Embryonic facial prominence (tissue), 1 donor: ENCODE measurements around the gene ZNF764.
"Not testable (repeated sequence)": the region's sequence is repeated elsewhere in the genome, so short reads cannot be mapped to it uniquely, and the experiment has no call there.

ENCODE experiments used
- DNase-seq: peaks from one replicate; pipeline ENCODE4 v3.0.0-alpha.2; 2016; ENCODE audit errors: extremely low spot score

The ZNF764 gene

DNA sequence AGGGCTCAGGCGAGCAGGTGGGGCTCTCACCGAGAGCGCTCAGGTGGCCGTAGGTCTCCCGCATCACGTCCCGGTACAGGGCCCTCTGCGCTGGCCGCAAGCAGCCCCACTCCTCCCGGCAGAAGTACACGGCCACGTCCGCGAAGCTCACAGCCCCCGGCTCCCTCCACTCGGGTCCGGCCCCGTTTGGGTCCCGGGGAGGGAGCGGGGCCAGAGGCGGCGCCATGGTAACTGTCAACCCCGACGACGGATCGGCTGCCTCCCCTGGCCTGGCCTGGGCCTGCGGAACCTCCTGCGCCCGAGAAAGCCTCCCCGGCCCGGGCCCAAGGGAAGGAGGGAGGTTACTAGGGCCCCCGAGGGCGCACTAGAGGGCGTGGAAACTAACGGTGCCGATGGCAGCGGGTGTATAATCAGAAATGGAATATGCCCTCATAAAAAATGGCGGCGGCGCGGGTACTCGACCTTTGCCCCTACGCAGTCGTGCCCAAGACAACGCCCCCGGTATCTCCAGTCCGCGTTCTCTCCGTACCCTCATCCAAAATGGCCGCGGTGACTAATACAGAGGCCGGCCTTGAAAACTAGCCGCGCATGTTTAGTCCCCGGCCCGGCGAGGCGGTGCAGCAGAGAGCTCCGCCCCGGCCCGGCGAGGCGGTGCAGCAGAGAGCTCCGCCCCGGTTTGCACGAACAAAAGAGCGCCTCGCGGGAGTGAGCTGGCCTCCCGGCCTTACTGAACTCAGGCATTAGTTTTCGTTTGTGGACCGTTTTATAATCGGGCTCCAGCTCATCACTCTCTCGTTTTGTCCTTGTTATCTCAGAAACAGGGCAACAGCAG is at the start of gene ZNF764:
ZNF764 (minus strand) TSS at position 418 of the 832 bp plus-strand sequence; CDS start at position 226, 192 bp downstream.
- peak; percentile 92 for DNase-seq

- no peak for DNase-seq
These were observed 47.8 kb upstream of the ZNF764 start for GRCh38 chr16:30606004-30606403.

DNA sequence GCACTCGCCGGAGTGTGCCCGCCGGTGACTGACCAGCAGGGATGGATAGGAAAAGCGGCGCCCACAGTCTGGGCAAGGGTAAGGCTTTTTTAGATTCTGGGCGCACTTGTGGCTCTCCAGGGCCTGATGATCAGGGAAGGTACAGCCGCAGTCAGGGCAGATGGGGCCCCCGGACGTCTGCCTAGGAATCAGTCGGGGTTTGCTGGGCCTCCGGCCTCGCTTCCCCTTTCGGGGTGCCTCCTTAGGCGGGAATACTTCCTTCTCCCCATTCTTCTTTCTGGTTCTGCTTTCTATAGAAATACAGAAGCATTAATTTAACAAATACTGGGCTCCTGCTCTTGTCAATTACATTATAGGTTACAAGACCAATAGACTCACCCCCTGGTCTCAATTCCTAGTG is 47.0 kb upstream of the ZNF764 start:
- DNase-seq, result no peak

DNA sequence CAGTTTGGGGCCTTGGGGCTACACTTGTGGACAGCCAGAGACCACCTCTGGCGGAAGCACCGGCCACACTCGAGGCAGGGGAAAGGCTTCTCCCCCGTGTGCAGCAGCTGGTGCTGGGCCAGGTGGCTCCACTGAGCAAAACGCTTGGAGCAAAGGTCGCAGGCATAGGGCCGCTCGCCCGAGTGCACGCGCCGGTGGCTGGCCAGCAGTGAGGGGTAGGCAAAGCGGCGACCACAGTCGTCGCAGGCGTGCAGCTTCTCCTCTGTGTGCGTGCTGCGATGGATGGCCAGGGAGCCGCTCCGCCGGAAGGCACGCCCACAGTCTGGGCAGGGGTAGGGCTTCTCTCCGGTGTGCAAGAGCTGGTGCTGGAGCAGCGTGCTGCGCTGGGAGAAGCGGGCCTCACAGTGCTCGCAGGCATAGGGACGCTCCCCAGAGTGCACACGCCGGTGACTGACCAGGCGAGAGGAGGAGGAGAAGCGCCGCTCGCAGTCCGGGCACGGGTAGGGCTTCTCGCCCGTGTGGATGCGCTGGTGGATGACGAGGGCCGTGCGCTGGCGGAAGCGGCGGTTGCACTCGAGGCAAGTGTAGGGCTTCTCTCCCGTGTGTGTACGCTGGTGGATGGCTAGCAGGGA is 46.3 kb upstream of the ZNF764 start:
- no peak for DNase-seq

- no peak for DNase-seq
These were observed 45.8 kb upstream of the ZNF764 start for GRCh38 chr16:30603945-30604315.

DNA sequence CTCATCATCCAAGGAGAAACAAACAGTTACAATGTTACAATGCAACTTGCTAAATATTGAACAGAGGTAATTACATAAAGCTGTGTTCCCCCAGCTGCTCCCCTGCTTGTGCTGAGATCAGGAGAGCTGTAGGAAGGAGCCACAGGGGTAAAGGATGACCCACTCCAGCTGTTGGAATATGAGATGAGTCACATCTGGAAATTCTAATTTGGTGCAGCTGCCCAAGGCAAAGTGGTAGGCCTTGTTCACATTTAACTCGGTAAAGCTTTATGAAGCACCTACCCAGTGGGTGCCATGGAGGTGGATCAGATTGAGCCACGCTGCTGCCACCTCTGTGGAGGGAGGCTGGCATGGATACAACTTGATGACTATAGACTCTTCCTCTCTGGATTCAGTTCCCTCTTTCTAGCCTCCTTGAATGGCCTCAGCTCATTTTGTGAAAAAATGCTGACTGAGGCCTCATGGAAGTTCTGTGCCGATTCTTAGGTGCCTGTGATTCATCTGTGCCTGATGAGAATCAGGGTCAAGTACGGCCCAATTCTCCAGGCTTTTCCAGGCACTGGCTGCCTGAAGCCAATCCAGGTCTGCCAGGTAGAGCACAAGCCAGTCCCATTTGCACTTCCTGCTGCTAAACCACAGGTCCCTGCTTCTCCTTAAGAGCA is 44.6 kb upstream of the ZNF764 start:
- no peak for DNase-seq

- DNase-seq, result no peak
These were observed 43.8 kb upstream of the ZNF764 start for GRCh38 chr16:30601966-30602365.

DNA sequence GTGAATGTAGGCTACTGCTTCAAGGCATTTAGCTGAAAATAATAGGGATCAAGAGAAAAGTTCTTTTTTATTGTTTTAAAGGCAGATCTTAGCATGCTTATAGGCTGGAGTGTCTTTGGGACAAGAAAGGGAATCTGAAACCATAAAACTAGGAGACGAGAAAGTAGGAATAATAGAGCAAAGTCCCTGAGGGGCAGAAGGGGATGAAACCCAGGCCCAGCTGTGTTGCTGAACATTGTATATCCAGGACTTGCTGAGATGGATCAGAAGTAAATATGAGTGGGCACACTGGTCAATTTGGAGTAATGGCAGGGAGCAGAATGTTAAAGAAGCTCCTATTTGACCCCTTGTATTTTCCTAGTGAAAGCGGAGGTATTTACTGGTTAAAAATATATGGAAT is 42.8 kb upstream of the ZNF764 start:
- no peak for DNase-seq

DNA sequence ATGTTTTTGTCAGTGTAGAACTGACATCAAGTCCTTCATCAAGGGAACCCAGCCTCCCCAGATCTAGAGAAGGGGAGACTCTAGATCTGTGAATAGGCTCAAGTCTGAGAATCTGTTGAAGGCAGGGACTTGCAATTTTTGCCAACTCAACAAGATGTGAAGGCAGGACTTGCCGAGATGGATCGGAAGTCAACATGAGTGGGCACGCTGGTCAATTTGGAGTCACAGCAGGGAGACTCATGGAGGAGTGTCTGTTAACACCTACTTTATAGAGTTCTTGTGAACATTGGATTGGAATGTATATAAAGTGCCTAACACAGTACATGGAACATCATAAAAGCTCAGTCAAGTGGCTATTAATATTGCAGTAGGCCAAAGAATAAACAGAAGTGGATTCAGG is 42.0 kb upstream of the ZNF764 start:
- no peak for DNase-seq

GRCh38 chr16:30592871-30593270 is 34.7 kb upstream of the ZNF764 start:
- no peak for DNase-seq

DNA sequence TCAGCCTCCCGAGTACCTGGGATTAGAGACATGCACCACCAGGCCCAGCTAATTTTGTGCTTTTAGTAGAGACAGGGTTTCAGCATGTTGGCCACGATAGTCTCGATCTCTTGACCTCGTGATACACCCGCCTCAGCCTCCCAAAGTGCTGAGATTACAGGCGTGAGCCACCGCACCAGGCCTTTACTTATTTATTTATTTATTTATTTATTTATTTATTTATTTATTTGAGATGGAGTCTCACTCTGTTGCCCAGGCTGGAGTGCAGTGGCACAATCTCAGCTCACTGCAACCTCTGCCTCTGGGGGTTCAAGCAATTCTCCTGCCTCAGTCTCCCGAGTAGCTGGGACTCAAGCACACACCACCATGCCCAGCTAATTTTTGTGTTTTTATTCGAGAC is 32.7 kb upstream of the ZNF764 start:
- not testable (repeated sequence) for DNase-seq

DNA sequence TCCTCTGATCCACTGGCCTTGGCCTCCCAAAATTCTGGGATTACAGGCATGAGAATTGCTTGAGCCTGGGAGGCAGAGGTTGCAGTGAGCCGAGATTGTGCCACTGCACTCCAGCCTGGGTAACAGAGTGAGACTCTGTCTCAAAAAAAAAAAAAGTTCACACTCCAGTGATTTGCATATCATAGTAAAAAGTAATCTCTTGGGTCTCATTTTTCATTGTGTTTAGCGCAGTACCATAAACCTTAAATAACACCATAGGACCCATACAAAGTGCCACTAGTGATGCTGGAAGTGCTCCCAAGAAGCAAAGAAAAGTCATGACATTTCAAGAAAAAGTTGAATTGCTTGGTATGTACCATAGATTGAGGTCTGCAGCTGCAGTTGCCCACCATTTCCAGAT is 31.4 kb upstream of the ZNF764 start:
- not testable (repeated sequence) for DNase-seq

DNA sequence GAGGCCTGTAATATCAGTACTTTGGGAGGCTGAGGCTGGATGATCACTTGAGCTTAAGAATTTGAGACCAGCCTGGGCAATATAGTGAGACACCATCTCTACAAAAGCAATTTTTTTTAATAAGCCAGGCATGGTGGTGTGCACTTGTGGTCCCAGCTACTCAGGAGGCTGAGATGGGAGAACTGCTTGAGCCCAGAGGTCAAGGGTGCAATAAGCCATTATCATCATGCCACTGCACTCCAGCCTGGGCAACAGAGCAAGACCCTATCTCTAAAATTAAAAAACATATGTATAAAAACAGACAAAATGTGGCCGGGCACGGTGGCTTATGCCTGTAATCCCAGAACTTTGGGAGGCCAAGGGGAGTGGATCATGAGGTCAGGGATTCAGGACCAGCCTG is 30.5 kb upstream of the ZNF764 start:
- no peak for DNase-seq

DNA sequence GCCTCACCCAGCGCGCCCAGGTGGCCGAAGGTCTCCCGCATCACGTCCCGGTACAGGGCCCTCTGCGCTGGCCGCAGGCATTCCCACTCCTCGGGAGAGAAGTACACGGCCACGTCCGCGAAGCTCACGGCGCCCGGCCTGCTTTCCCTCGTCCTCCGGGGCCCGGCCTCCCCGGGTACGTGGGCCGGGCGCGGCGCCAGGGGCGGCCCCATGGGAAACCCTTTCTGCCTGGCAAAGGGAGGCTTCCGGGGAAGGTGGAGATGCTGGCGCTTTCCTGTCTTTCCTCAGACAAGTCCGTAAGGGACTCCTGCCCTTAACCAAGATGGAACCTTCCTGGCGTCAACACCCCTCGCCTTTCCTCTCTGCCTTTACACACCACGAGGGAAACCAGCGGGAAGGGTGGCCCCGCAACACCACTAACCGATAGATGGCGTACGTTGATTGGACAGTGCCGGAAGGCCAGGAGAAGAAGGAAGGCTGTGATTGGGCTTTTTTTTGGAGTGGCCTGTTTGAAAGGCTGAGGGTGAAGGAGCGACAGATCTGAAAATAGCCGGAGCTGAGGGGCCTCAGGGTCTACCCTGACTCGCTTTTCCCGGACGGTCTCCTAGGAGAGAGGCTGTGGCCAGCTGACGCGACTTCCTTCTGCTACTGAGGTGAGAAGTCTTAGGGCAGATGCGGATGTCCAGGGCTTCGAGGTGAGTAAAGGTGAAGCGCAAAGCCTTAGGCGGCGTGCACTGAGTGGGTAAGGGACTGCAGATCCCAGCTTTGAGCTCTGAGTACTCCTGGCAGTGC is 27.4 kb upstream of the ZNF764 start, which contains the start of gene ZNF785:
ZNF785 (minus strand) TSS at position 298 of the 792 bp plus-strand sequence; CDS start at position 212, 86 bp downstream.
- DNase-seq, result peak; percentile 97

- DNase-seq, result no peak
These were observed 26.8 kb upstream of the ZNF764 start for GRCh38 chr16:30585022-30585399.

DNA sequence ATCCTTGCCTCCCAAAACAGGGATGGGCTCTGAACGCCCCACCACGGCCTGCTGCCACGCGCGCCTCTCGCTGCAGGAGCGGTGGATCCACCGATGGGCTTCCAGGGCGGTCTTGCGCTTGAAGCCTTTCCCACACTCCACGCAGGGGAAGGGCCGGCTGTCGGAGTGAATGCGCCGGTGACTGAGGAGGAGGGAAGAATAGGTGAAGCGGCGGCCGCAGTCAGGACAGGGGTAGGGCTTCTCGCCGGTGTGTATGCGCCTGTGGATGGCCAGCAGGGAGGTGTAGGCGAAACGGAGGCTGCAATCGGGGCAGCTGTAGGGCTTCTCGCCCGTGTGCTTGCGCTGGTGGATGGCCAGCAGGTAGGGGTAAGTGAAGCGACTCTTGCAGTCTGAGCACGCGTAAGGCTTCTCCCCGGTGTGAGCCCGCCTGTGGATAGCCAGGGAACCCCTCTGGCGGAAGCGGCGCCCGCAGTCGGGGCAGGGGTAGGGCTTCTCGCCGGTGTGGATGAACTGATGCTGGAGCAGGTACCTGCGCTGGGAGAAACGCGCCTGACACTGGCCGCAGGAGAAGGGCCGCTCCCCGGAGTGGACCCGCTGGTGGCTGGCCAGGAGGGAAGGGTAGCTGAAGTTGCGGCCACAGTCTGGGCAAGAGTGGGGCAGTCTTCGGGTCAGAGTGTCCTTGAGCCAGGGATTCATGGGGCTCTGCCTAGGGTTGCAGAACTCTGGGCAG is 24.6 kb upstream of the ZNF764 start:
- no peak for DNase-seq

DNA sequence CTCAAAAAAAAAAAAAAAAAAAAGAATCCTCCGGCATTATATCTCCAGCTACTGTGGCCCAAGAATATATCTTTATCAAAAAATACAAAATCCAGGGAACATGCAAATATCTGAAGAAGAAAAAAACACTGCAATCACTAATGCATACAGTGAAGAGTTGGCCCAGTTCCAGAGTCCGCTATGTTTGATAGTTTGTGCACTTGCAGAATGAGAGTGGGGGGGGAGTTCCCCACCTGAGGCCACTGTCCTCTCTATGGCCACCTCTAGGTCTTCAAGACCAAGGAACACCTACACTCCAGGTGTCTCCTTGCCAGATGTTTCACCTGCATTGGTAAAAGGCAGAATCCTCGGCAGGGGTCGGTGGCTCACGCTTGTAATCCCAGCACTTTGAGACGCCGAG is 23.3 kb upstream of the ZNF764 start:
- no peak for DNase-seq

- no peak for DNase-seq
These were observed 16.5 kb upstream of the ZNF764 start for GRCh38 chr16:30574678-30575077.

- peak; percentile 96 for DNase-seq
These were observed 13.5 kb upstream of the ZNF764 start, which contains the start of gene ZNF688 for GRCh38 chr16:30571445-30572322. ZNF688 (minus strand) TSS chr16:30571714; CDS start chr16:30571629, 85 bp downstream.
